ENCODE measurements around the gene THSD4. TPM values are rescaled to one million over a fixed set of nuclear protein-coding genes. Genes with fewer than 3 reads are reported as not detected.
A peak's percentile ranks its signal among the peaks of the same experiment; 100 is the strongest.
"Not testable (repeated sequence)": the region's sequence is repeated elsewhere in the genome, so short reads cannot be mapped to it uniquely, and the experiment has no call there.

Gene THSD4
- total RNA-seq, 1 donor from 2014 or later: 151 TPM

DNA sequence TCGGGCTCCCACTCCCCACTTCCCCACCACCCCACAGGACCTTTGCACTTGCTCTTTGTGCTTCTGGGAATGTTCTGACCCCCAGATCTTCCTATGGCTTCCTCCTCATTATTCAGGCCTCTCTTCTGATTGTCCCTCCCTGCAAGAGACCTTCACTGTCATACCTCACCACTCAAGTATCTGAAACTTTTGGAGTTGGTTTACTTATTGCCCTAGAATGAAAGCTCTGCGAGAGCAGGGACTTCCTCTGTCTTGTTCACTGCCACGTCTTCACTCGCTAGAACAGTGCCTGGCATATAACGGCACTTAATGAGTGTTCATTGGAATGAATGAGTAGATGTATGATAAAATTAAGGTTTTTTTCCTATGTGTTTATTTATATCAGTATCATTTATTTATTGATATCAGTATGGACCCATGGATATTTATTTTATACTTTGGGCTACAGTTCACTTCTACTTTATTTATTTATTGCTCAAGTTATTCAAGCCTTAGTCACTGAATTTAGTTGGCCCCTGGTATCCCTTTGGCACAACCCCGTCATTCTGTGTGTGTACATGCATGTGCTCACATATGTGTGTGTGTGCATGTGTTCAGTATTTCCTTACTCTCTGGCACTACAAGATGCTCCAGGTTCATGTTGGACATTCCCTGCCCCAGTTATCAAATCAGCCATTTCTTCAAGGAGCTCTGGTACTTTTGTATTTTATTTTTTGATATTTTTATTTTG, 197.6 kb downstream of the THSD4 start:
- Histone ChIP-seq H3K4me1 (peaks cover 0 to 10% of the 10 kb centered on the region in 2 donors), H3K36me3 (no peaks in the 10 kb centered on the region), H3K9me3 (no peaks in the 10 kb centered on the region), H3K27me3 (no peaks in the 10 kb centered on the region), H3K4me3 (no peak overlapping the region), H3K27ac (no peak overlapping the region)
- no peak for DNase-seq (ENCODE audit: low spot score in 2 of 2)
- TF ChIP-seq, protein P1, sequence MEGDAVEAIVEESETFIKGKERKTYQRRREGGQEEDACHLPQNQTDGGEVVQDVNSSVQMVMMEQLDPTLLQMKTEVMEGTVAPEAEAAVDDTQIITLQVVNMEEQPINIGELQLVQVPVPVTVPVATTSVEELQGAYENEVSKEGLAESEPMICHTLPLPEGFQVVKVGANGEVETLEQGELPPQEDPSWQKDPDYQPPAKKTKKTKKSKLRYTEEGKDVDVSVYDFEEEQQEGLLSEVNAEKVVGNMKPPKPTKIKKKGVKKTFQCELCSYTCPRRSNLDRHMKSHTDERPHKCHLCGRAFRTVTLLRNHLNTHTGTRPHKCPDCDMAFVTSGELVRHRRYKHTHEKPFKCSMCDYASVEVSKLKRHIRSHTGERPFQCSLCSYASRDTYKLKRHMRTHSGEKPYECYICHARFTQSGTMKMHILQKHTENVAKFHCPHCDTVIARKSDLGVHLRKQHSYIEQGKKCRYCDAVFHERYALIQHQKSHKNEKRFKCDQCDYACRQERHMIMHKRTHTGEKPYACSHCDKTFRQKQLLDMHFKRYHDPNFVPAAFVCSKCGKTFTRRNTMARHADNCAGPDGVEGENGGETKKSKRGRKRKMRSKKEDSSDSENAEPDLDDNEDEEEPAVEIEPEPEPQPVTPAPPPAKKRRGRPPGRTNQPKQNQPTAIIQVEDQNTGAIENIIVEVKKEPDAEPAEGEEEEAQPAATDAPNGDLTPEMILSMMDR (IDR thresholded peaks at IDR 0.05): no peak
- intact Hi-C loops (cut with DNase I): no loop called here

- no peak overlapping the region for H3K27ac ChIP-seq
- peaks cover 0 to 10% of the 10 kb centered on the region in 2 donors for H3K4me1 ChIP-seq
- no peaks in the 10 kb centered on the region for H3K9me3 ChIP-seq
- no peaks in the 10 kb centered on the region for H3K27me3 ChIP-seq
- no peak overlapping the region for H3K4me3 ChIP-seq
- no peak for DNase-seq (ENCODE audit: low spot score in 2 of 2)
- no peaks in the 10 kb centered on the region for H3K36me3 ChIP-seq
- intact Hi-C loops (cut with DNase I): no loop called here
- TF ChIP-seq, protein P1 (IDR thresholded peaks at IDR 0.05): no peak
Observed at GRCh38 chr15:71313806-71314205, 198.5 kb downstream of the THSD4 start.

GRCh38 chr15:71314956-71315537, 199.8 kb downstream of the THSD4 start:
- intact Hi-C loops (cut with DNase I): no loop called here
- TF ChIP-seq, protein P1 (IDR thresholded peaks at IDR 0.05): no peak
- no peak for DNase-seq (ENCODE audit: low spot score in 2 of 2)
- Histone ChIP-seq H3K4me3 (no peak overlapping the region), H3K4me1 (peaks cover 0 to 10% of the 10 kb centered on the region in 2 donors), H3K36me3 (no peaks in the 10 kb centered on the region), H3K9me3 (no peaks in the 10 kb centered on the region), H3K27ac (no peak overlapping the region), H3K27me3 (no peaks in the 10 kb centered on the region)

- TF ChIP-seq, protein P1 (IDR thresholded peaks at IDR 0.05): no peak
- Histone ChIP-seq H3K4me1 (peaks cover 0 to 16% of the 10 kb centered on the region in 2 donors), H3K9me3 (no peaks in the 10 kb centered on the region), H3K36me3 (no peaks in the 10 kb centered on the region), H3K4me3 (no peak overlapping the region), H3K27ac (peak overlapping the region; percentile 69 to 70), H3K27me3 (no peaks in the 10 kb centered on the region)
- DNase-seq (ENCODE audit: low spot score in 2 of 2): no peak
- intact Hi-C loops (cut with DNase I): no loop called here
Observed at GRCh38 chr15:71316911-71317310, 201.6 kb downstream of the THSD4 start.

DNA sequence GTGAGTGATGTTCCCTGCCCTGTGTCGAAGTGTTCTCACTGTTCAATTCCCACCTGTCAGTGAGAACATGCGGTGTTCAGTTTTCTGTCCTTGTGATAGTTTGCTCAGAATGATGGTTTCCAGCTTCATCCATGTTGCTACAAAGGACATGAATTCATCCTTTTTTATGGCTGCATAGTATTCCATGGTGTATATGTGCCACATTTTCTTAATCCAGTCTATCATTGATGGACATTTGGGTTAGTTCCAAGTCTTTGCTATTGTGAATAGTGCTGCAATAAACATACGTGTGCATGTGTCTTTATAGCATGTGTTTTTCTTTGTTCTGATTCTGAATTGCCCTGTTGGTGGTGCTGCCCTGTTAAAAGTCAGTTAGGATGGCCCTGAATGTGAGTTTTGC, 204.2 kb downstream of the THSD4 start:
- H3K4me3 ChIP-seq; H3K27ac ChIP-seq; DNase-seq (ENCODE audit: low spot score in 2 of 2); H3K36me3 ChIP-seq; H3K27me3 ChIP-seq; intact Hi-C loops (cut with DNase I); H3K9me3 ChIP-seq: not testable (repeated sequence)
- peaks cover 0 to 20% of the 10 kb centered on the region in 2 donors for H3K4me1 ChIP-seq

DNA sequence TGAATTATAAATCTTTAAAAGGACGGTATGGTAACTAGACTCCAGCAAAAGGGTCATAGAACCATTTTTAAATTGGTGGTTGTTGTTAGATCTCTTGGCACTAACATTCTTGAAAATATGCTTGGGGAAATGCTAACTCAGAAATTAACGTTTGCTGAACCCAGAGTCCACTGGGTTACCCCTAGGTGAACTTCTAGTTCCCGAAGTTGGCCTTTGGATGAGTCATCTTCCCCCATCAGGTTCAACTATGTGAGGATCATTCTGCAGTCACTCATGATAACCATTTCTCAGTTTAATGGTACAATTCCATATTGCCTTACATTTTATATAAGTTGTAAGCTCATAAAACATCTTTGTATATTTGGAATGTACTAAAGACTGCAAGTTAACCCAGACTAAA, 204.7 kb downstream of the THSD4 start:
- peak overlapping the region in 1 of 2 donors; percentile 58 for H3K27ac ChIP-seq
- TF ChIP-seq, protein P1 (IDR thresholded peaks at IDR 0.05): no peak
- intact Hi-C loops (cut with DNase I): no loop called here
- H3K36me3 ChIP-seq: no peaks in the 10 kb centered on the region
- no peak for DNase-seq (ENCODE audit: low spot score in 2 of 2)
- H3K4me1 ChIP-seq: peaks cover 0 to 23% of the 10 kb centered on the region in 2 donors
- H3K27me3 ChIP-seq: no peaks in the 10 kb centered on the region
- H3K4me3 ChIP-seq: no peak overlapping the region
- no peaks in the 10 kb centered on the region for H3K9me3 ChIP-seq

Data from ascending aorta (tissue), 2 donors.